Thyroid gland (tissue), 4 donors: Measurements from ENCODE around the gene CTSD.

Experiments
- POLR2A ChIP-seq, 2 donors: fragments of 450-650 bp; IDR thresholded peaks; one replicate each; pipeline ENCODE4 v1.6.1; 2017; ENCODE audit warnings: antibody characterized with exemption in 2 of 2, mild to moderate bottlenecking in 2 of 2, moderate library complexity in 1 of 2
- TF ChIP-seq, protein P1 (sequence below), 6 experiments: fragments of 200-600 bp in 3 of 6; fragments of 450-650 bp in 3 of 6; sonication (generic) in 3 of 6; IDR thresholded peaks; one replicate each; pipeline ENCODE4 v1.5.1; 2016 to 2019; ENCODE audit warnings: antibody characterized with exemption in 6 of 6, mild to moderate bottlenecking in 2 of 6, inconsistent platforms in 1 of 6, moderate library complexity in 1 of 6

DNA sequence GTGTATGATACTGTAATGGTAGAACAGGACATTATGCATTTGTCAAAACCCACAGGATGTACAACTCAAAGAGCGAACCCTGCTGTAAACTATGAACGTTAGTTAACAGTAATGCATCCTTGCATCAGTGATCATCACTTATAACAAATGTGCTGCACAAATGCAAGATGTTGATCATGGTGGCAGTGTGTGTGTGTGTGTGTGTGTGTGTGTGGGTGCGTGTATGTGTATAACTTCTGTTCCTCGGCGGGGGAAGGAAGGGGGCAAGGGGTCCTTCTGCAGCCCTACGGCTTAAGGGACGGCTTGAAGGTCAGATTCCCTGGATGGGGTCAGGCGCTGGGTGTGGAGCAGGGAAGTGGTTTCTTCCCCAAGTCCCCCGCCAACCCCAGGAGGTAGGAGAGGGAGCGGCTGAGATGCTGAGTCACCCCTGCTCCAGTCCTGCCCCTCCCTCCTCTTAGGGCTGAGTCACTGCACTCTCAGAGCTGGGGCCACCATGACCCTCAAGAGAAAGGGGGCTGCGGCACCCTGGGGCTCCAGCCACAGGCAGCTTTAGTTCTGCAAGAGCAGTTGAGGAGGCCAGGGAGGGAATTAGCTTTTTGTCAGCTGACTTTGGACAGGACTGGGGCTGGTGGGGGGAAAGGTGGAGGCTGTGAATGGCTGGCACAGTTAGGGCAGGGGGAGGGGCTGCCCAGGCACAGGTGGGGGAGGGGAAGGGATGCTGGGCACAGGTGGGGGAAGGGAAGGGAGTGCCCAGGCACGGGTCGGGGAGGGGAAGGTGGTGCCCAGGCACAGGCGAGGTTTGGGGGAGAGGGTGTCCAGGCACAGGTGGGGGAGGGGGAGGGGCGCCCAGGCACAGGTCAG lies 8.8 kb upstream of the CTSD start:
- TF ChIP-seq POLR2A (IDR thresholded peaks at IDR 0.05), result no peak
- TF ChIP-seq, protein P1, sequence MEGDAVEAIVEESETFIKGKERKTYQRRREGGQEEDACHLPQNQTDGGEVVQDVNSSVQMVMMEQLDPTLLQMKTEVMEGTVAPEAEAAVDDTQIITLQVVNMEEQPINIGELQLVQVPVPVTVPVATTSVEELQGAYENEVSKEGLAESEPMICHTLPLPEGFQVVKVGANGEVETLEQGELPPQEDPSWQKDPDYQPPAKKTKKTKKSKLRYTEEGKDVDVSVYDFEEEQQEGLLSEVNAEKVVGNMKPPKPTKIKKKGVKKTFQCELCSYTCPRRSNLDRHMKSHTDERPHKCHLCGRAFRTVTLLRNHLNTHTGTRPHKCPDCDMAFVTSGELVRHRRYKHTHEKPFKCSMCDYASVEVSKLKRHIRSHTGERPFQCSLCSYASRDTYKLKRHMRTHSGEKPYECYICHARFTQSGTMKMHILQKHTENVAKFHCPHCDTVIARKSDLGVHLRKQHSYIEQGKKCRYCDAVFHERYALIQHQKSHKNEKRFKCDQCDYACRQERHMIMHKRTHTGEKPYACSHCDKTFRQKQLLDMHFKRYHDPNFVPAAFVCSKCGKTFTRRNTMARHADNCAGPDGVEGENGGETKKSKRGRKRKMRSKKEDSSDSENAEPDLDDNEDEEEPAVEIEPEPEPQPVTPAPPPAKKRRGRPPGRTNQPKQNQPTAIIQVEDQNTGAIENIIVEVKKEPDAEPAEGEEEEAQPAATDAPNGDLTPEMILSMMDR (IDR thresholded peaks at IDR 0.05), result no peak
